ENCODE measurements around the gene SMAD3. TPM values are rescaled to one million over a fixed set of nuclear protein-coding genes. Genes with fewer than 3 reads are reported as not detected.

SMAD3 gene
- total RNA-seq, 6 experiments from 2014 or later: 9.2 to 34.0 (median 14.4) TPM

- H3K4me1 ChIP-seq: no peaks in the 10 kb centered on the region
- TF ChIP-seq POLR2A (IDR thresholded peaks at IDR 0.05): no peak
- TF ChIP-seq, protein P1, sequence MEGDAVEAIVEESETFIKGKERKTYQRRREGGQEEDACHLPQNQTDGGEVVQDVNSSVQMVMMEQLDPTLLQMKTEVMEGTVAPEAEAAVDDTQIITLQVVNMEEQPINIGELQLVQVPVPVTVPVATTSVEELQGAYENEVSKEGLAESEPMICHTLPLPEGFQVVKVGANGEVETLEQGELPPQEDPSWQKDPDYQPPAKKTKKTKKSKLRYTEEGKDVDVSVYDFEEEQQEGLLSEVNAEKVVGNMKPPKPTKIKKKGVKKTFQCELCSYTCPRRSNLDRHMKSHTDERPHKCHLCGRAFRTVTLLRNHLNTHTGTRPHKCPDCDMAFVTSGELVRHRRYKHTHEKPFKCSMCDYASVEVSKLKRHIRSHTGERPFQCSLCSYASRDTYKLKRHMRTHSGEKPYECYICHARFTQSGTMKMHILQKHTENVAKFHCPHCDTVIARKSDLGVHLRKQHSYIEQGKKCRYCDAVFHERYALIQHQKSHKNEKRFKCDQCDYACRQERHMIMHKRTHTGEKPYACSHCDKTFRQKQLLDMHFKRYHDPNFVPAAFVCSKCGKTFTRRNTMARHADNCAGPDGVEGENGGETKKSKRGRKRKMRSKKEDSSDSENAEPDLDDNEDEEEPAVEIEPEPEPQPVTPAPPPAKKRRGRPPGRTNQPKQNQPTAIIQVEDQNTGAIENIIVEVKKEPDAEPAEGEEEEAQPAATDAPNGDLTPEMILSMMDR (IDR thresholded peaks at IDR 0.05): no peak
- H3K9me3 ChIP-seq: no peaks in the 10 kb centered on the region
- no peaks in the 10 kb centered on the region for H3K27me3 ChIP-seq
- DNase-seq (no peak), ATAC-seq (peak; percentile 25 to 36 (median 32))
- H3K27ac ChIP-seq: no peak overlapping the region
- intact Hi-C loops (cut with DNase I): no loop called here
- no peaks in the 10 kb centered on the region for H3K36me3 ChIP-seq
- H3K4me3 ChIP-seq: no peak overlapping the region
- WGBS (ENCODE audit: insufficient coverage, low coverage, low lambda C conversion rate, missing lambda C conversion rate): 54% methylated on average over 7 of the region's 7 CpGs
Measured at GRCh38 chr15:67158367-67158766, 93.0 kb downstream of the SMAD3 start.

DNA sequence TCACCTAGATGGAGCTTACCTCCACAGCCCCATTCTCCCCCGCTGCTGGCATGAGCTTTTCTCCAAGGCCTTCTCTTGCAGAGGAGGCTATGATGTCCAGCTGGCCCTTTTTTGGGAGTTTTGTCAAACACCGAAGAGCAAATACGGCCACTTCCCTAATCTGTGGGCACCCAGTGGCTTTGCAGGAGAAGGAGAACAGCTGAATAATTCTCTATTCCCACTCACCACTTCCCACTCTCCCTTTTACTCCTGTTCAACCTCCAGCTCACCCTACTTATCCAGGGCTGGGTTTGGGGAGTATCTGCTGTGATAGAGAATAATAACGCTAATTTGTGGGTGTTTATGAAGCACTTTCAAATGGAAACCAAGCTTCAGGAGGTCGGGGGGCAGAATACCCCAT lies 96.0 kb downstream of the SMAD3 start:
- Histone ChIP-seq H3K9me3 (no peaks in the 10 kb centered on the region), H3K27me3 (no peaks in the 10 kb centered on the region), H3K36me3 (peaks cover 0 to 7% (median 0%) of the 10 kb centered on the region in 4 donors), H3K27ac (no peak overlapping the region), H3K4me1 (no peaks in the 10 kb centered on the region), H3K4me3 (no peak overlapping the region)
- TF ChIP-seq POLR2A (IDR thresholded peaks at IDR 0.05): no peak
- TF ChIP-seq, protein P1 (IDR thresholded peaks at IDR 0.05): no peak
- no peak for DNase-seq
- no peak for ATAC-seq
- intact Hi-C loops (cut with DNase I): loop anchor here in 1 of 2 donors (10.0 kb wide), 2 partner anchors 97 to 207 kb away; partner anchors contain the start of gene SMAD3
- 83% methylated on average over 4 of the region's 5 CpGs for WGBS (ENCODE audit: insufficient coverage, low coverage, low lambda C conversion rate, missing lambda C conversion rate)

GRCh38 chr15:67161881-67162280 lies 96.5 kb downstream of the SMAD3 start:
- intact Hi-C loops (cut with DNase I): loop anchor here in 1 of 2 donors (10.0 kb wide), 2 partner anchors 97 to 207 kb away; partner anchors contain the start of gene SMAD3

DNA sequence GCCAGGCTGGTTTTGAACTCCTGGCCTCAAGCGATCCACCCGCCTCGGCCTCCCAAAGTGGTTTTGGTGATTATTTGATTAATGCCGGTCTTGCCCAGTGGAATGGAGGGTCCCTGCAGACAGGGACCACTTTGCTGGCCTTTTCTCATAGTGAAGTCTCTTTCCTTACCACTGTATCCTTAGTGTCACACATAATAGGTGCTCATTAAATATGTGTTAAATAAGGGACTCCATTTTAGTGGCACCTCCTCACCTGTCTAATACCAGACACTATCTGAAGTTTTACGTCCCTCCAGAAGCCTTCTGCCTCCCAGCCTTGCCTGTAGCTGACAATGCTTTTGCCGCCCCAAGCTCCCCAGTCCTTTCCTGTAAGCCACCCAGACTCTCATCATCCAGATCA lies 97.8 kb downstream of the SMAD3 start:
- Histone ChIP-seq H3K9me3 (no peaks in the 10 kb centered on the region), H3K4me1 (peaks cover 0 to 10% (median 3%) of the 10 kb centered on the region in 4 donors), H3K27me3 (no peaks in the 10 kb centered on the region), H3K27ac (no peak overlapping the region), H3K4me3 (no peak overlapping the region), H3K36me3 (peaks cover 0 to 7% (median 2%) of the 10 kb centered on the region in 4 donors)
- no peak for TF ChIP-seq POLR2A (IDR thresholded peaks at IDR 0.05)
- TF ChIP-seq, protein P1 (IDR thresholded peaks at IDR 0.05): no peak
- DNase-seq (no peak), ATAC-seq (no peak)
- intact Hi-C loops (cut with DNase I): loop anchor here in 1 of 2 donors (10.0 kb wide), 2 partner anchors 98 to 208 kb away; partner anchors contain the start of gene SMAD3
- 100% methylated on average over 5 of the region's 6 CpGs for WGBS (ENCODE audit: insufficient coverage, low coverage, low lambda C conversion rate, missing lambda C conversion rate)

More at GRCh38 chr15:67161881-67162280, 96.5 kb downstream of the SMAD3 start:
- H3K4me3 ChIP-seq: no peak overlapping the region
- 89% methylated on average over 3 of the region's 4 CpGs for WGBS (ENCODE audit: insufficient coverage, low coverage, low lambda C conversion rate, missing lambda C conversion rate)
- no peaks in the 10 kb centered on the region for H3K27me3 ChIP-seq
- H3K36me3 ChIP-seq: peaks cover 0 to 7% (median 2%) of the 10 kb centered on the region in 4 donors
- no peak for DNase-seq
- ATAC-seq: no peak
- no peaks in the 10 kb centered on the region for H3K4me1 ChIP-seq
- no peaks in the 10 kb centered on the region for H3K9me3 ChIP-seq
- TF ChIP-seq POLR2A (IDR thresholded peaks at IDR 0.05): no peak
- TF ChIP-seq, protein P1 (IDR thresholded peaks at IDR 0.05): no peak
- H3K27ac ChIP-seq: no peak overlapping the region
